ENCODE measurements around the gene PHACTR3. TPM values are rescaled to one million over a fixed set of nuclear protein-coding genes. Genes with fewer than 3 reads are reported as not detected.

PHACTR3 gene
- total RNA-seq, 1 donor, result not detected

DNA sequence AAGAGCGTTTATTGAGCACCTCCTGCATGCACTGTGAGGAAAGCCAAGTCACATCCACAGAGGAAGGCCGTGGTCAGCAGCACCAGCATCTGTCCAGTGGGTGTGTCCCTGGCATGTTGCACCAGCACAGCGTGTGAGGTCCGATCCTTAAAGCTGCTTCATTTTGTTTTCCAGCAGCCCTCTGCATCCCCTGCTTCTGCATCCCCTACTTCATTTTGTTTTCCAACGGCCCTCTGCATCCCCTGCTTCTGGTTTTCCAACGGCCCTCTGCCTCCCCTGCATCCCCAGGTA, 181.3 kb downstream of the PHACTR3 start:
- TF ChIP-seq, protein P1, sequence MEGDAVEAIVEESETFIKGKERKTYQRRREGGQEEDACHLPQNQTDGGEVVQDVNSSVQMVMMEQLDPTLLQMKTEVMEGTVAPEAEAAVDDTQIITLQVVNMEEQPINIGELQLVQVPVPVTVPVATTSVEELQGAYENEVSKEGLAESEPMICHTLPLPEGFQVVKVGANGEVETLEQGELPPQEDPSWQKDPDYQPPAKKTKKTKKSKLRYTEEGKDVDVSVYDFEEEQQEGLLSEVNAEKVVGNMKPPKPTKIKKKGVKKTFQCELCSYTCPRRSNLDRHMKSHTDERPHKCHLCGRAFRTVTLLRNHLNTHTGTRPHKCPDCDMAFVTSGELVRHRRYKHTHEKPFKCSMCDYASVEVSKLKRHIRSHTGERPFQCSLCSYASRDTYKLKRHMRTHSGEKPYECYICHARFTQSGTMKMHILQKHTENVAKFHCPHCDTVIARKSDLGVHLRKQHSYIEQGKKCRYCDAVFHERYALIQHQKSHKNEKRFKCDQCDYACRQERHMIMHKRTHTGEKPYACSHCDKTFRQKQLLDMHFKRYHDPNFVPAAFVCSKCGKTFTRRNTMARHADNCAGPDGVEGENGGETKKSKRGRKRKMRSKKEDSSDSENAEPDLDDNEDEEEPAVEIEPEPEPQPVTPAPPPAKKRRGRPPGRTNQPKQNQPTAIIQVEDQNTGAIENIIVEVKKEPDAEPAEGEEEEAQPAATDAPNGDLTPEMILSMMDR (IDR thresholded peaks at IDR 0.05; ENCODE audit: insufficient read depth, low read depth, low read length), result no peak
- no peak overlapping the region for H3K4me3 ChIP-seq (ENCODE audit: low read depth, low read length)
- no peak for DNase-seq (ENCODE audit: low read depth)

DNA sequence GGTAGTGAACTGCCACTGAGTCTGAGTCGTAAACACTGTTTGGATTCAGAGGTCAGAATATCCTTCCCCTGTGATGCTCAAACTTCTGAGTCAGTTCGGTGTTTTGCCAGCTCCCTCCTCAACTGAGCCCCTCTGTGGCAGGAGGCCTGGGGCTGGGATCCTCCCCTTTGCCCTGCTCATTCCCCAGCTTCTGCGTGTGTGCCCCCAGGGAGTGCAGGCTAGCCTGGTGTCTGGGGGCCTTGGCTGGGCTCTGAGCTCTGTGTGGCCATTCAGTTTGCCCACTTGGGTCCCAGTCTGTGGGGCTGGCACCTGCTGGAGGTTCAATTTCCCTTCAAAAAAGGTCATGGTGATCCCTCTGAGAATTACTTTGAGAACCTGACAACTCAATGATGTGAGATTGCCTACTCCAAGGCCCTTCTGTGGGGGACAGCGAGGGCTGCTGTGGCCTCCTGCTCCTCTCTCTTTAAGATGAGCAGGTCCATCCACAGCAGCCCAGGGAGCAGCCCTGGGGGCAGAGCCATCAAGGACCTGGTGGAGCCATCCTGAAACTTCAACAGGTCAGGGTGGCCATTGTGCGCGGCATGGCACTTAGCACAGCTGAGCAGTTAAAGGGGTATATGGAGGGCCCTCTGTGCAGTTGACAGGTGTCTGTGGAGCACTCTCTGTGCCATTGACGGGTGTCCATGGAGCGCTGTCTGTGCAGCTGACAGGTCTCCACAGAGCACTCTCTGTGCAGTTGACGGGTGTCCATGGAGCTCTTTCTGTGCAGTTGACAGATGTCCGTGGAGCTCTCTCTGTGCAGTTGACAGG, 181.9 kb downstream of the PHACTR3 start:
- no peak for DNase-seq (ENCODE audit: low read depth)

DNA sequence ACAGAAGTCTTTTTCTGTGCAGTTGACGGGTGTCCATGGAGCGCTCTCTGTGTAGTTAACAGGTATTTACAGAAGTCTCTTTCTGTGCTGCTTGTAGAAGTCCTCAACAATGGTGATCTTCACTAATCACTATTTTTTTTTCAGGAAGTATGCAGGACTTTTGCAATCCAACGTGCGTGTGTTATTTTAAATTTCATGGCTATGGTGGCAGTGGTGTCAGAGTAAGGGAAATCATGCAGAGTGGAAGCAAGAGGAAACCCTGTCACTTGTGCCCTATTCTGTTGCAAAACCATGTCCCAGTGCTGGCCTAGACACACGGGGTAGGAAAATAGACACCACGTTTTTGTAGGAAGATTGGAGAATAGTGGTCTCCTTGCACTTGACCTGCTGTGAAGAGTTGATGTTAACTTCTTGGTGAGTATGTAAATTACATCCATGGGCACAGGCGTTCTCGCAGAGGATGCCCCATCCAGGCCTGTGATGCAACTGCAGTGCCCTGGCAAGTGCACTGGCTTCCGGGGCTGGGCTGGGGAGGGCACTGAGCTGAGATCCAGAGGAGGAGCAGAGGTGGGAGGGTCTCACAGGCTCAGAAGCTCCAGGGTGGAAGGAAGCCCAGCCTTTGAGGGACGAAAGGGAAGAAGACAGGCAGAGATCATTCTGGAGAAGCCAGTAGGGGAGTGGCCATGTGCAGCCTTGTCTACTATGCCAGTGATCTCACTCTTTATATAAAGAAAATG, 182.6 kb downstream of the PHACTR3 start:
- TF ChIP-seq, protein P1 (IDR thresholded peaks at IDR 0.05; ENCODE audit: insufficient read depth, low read depth, low read length), result no peak
- no peak for DNase-seq (ENCODE audit: low read depth)
- H3K4me3 ChIP-seq (ENCODE audit: low read depth, low read length), result no peak overlapping the region

More for the DNA sequence above, 181.9 kb downstream of the PHACTR3 start:
- TF ChIP-seq, protein P1 (IDR thresholded peaks at IDR 0.05; ENCODE audit: insufficient read depth, low read depth, low read length), result no peak
- H3K4me3 ChIP-seq (ENCODE audit: low read depth, low read length), result no peak overlapping the region

DNA sequence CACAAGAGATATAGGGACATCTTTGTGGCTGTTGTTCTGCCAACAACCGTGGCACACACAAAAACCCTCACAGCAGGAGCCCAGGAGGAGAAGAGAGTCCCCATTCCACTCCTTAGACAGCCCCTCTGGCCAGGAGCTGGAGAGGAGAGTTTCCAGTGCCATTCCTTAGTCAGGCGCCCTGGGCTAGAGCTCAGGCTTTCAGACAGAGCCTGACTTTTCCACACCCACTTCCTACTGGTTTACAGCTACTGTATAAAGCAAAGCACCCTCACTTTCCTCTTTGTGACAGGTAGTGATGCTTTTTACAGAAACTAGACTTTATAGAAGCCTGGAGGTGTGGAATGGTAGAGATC, 183.2 kb downstream of the PHACTR3 start:
- TF ChIP-seq, protein P1 (IDR thresholded peaks at IDR 0.05; ENCODE audit: insufficient read depth, low read depth, low read length), result no peak
- no peak overlapping the region for H3K4me3 ChIP-seq (ENCODE audit: low read depth, low read length)
- DNase-seq (ENCODE audit: low read depth), result no peak

DNA sequence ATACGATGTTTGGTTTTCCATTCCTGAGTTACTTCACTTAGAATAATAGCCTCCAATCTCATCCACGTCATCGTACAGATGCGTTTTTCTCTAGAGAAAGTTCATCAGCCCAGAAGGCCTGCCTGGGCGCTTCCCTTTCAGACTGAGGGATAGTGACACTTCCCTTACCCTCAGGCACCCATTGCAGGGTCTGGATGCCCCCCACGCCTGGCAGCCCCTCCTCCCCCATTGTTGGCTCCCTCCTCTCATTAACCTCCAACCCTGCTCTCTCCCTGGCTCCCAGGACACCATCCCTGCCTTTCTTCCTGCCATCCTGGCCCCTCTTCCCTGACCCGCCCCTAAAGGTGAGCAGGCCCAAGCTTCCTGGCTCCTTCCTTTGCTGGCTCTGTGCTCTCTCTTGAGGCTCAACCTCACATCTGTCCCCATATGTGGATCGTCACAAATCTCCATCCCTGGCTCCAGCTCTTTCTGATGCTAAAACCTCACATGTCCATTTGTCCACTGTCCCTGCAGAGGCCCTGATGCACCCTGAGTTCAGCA, 183.9 kb downstream of the PHACTR3 start:
- DNase-seq (ENCODE audit: low read depth), result no peak
- TF ChIP-seq, protein P1 (IDR thresholded peaks at IDR 0.05; ENCODE audit: insufficient read depth, low read depth, low read length), result no peak
- H3K4me3 ChIP-seq (ENCODE audit: low read depth, low read length), result no peak overlapping the region

DNA sequence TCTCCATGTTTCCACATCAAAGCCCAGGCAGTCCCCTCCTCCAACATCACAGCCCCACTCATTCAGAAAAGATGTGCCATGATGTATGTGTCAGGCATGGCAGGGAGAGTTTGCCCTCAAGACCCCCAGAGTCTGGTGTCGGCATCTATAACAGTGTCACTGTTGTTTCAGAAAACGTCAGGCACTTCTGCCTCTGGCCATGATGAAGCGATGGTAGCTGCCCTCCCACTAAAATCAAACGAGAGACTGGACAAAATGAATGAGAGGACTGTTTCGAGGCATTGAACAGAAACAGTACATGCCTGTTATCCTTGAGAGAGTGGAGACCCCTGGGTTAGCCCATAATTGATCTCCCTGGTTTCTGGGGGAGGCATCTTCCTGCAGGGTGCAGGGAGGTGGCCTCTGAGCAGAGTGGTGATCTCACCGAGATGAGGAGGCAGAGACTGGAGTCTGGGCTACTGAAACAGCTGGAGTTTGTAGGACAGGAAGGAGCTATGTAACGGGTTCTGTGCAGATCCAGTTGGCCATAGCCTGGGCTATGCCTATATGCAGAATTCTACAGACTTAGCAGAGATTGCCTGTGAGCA, 184.6 kb downstream of the PHACTR3 start:
- no peak for DNase-seq (ENCODE audit: low read depth)
- H3K4me3 ChIP-seq (ENCODE audit: low read depth, low read length), result no peak overlapping the region
- TF ChIP-seq, protein P1 (IDR thresholded peaks at IDR 0.05; ENCODE audit: insufficient read depth, low read depth, low read length), result no peak

Data from fibroblast of villous mesenchyme (primary cell).